ENCODE data around the gene SNX21.
"Not testable (repeated sequence)": the region's sequence is repeated elsewhere in the genome, so short reads cannot be mapped to it uniquely, and the experiment has no call there.

Gene SNX21

DNA sequence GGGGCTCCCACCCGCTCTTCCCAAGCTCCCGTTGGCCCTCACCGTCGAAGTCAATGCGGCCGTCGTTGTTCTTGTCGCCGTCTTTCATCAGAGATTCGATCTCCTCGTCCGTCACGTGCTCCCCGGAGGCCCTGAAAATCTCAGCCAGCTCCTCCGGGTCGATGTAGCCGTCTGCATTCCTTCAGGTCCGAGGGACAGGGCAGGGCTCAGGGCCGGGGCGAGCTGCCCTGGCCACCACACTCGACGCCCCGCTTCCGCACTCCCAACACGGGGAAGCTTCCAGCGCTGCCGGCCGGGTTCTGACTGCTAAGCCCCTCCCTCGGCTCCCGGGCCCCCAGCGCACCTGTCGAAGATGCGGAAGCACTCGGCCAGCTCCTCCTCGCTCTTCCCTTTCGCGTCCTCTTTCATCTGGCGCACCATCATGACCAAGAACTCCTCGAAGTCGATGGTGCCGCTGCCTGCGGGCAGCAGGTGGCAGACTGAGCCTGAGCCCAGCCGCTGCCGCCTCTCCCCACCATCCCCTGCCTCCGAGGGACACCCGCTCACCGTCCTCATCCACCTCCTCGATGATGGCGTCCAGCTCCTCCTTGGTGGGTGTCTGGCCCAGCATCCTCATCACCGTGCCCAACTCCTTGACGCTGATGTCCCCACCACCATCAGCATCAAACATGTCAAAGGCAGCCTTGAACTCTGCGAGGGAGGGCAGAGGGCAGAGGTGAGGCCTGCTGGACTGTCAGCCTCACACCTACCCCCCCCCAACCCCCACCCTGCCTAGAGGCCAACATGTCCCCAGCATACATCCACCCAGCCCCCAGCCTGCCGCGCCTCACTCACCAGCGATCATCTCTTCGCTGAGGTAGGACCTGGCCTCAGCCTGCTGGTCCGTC, 9.4 kb upstream of the SNX21 start:
- peak; percentile 20 for DNase-seq (ENCODE audit: low read depth)

DNA sequence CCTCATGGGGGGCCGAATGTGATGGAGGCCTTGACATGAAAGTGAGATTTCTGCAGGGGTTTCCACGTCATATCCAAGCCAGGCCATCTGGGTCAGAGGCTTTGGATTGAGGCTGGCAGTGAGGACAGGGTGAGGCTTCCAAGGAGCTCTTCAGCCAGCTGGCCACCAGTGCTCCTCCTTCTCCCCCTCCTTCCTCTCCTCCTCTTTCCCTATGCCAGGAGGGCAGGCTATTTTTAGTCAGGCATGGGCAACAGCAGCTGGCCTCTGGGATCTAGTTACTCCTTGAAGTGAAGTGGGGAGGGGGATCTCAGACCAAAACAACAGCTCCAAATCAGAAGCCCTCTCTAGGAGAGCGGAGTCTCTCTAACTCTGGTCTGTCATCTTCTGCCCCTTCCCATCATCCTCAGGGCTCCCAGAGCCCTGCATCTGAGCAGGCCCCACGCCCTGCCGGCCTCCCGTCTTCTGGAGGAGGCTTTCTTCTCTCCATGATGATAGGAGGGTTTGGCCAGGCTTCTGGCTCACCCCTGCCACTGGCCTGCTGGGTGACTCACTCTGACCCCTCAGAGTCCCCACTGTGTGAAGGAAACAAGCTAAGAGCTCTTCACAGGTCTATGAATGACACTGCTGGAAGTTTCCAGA, 7.1 kb upstream of the SNX21 start:
- no peak for DNase-seq (ENCODE audit: low read depth)

DNA sequence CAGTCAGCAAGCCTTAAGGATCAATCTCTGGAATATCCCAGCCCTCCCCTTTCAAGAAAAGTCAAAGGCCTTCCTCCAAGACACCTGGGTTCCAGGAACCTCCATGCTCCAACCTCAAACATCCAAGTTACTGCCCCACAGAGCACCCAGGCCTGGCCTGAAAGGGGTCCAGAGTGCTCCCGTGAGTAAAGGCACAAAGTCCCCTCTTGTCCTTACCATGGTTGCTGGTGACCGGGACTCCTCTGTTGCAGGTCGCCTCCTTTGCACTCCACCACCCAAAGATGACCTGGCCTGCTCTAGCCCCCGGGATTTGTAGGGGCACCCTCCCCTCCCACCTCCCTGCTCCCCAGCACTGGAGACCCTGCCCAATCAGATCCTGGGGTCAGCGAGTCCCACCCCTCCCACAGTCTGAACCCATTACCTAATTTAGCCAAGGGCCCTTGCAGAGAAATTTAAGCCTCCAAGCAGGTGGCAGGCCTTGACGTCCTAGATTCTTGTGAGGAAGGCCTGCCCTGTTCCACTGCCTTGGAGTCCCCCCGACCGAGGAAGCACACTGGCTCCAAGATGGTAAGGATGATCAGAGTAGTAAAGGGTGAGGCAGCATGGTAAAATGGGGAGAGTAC, 6.5 kb upstream of the SNX21 start, which contains the start of gene TNNC2:
Gene TNNC2 (minus strand): TSS at position 283 of the 623 bp plus-strand sequence. CDS start 64 bp downstream, at position 219.
- no peak for DNase-seq (ENCODE audit: low read depth)

DNA sequence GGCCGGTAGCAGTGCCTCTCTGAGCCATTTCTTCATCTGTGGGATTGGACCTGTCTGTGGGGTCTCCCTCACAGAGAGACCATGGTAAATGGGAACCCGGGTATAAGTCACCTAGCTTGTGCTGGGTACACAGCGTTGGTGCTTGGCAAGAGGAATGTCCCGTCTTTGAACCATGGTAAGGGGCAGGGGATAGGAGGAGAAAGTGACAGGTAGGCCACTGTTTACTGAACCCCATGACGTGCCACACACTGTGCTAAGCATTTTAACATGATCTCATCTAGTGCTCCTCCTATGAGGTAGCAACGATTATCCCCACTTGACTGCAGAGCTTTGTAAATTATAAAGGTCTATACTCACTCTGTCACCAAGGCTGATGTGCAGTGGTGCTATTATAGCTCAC, 5.9 kb upstream of the SNX21 start:
- DNase-seq (ENCODE audit: low read depth): no peak

DNA sequence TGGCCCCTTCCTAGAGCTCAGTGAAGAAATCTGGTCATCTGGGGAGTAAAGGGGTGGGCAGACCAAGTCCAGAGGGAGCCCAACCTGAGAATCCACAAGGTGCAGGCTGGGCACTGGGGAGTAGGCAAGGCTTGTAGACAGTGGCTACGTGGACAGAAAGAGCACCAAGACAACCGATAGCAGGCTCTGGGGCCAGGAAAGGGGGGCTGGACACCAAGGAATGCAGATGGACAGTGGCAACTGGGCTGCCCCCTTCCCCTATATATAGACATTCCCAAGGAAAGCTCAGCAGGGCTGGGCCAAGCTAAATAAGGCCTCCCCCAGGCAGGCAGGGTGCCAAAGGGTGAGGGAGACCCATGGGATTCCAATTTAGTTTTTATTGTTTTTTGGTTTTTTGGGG, 5.0 kb upstream of the SNX21 start:
- DNase-seq (ENCODE audit: low read depth): no peak

DNA sequence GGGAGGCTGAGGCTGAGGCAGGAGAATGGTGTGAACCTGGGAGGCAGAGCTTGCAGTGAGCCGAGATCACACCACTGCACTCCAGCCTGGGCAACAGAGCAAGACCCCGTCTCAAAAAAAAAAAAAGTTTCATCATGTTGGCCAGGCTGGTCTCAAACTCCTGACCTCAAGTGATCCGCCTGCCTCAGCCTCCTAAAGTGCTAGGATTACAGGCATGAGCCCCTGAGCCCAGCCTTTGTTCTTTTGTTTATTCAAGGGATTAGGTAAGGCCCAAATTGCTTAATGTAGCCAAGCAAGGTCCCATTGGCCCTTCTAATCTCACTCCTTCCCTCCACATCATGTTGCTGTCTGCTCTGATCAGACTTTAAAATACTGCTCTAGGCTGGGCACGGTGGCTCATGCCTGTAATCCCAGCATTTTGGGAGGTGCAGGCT, 3.9 kb upstream of the SNX21 start:
- not testable (repeated sequence) for DNase-seq (ENCODE audit: low read depth)

DNA sequence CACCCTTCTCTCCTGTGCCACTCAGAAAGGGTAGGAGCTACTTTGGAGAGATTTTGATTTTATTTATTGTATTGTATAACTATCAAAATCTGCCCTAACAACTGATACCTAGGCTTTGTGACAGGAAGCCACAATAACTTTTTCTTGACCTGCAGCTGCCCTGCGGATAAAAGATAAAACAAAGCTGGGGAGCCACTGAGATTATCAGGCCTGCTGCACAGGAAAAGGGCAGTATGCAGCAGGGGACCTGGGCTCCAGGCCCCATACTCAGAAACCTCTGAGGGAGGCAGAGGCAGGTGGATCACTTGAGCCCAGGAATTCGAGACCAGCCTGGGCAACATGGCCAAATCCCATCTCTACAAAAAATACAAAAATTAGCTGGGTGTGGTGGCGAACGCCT, 980 bp upstream of the SNX21 start:
- no peak for DNase-seq (ENCODE audit: low read depth)

DNA sequence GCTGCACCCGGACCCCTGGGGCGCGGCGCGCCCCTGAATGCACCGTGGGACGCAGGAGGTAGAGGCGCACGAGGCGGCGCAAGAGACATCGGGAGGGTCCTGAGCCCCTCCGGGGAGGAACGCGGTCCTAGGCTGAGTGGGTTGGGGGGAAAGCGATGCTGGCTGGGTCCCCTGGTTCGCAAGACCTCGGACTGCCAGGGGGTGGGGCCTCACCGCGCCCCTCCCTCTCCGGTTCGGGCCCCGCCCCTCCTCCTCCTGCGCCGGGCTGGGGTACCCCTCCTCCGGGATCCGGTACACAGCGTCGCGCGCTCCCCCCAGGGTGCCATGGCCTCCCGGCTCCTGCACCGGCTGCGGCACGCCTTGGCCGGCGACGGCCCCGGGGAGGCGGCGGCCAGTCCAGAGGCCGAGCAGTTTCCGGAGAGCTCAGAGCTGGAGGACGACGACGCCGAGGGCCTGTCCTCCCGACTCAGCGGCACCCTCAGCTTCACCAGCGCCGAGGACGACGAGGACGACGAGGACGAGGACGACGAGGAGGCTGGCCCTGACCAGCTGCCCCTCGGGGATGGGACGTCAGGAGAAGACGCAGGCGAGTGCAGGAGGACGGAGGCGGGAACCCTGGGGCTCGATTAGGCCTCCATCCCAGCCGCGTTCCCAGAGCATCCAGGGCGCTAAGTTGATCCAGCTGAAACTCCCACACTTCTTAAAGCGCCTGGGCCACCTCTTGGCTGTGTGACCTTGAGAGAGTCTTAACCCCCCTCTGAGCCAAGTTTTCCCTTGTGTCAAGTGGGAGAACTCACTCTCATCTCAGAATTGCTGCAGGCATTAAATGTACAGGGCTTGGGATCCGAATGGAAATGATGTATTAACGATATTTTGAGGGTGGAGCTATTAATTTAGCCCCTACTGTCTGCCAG, 541 bp downstream of the SNX21 start:
- peak; percentile 19 for DNase-seq (ENCODE audit: low read depth)

DNA sequence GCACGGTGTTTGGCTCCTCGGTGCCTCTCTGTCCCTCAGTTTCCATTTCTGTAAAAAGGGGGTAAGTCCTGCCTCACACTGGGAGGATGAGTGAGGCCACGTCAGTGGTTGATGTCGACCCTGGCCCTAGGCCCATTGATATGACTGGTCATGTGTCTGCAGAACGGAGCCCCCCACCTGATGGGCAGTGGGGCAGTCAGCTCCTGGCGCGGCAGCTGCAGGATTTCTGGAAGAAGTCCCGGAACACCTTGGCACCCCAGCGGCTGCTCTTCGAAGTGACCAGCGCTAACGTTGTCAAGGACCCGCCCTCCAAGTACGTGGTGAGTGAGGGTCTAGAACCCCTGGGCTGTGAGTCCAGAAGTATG, 1.2 kb downstream of the SNX21 start:
- DNase-seq (ENCODE audit: low read depth): no peak

DNA sequence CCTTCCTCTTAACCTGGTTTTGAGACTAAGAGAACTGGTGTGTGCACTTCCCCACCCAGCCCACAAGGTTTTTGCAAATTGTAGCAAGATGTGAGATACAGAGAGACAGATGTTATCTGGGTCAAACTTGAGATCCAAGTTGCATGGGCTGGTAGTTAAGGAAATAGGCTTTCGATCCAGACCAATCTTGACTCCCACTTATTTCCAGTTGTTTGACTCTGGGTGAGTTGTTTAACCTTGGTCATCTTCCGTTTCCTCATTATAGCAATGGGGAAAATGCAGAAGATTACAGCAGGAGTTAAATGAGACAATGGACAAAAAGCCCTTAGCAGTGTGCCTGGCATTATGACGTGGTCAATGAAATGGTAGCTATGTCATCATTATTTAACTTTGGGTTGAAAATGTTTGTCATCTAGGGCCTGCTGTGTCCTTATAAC, 1.7 kb downstream of the SNX21 start:
- DNase-seq (ENCODE audit: low read depth): no peak

DNA sequence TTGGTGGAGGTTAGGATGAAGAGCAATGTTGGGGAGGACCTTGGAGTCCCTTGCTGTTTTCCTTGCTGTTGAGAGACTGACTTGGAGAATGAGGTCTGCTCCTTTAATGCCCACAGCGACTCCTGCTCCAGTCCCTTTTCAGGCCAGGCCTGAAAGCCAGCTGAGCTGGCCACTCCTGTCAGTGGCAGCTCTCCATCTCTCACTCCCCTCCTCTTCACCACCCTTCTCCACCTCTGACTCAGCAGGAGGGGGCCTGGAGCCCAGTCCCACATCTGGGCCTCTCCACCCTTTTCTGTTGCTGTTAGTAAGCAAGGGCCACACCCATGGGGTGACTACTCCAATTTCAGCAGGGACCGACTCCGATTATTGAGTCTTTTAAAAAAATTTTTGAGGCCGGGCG, 2.2 kb downstream of the SNX21 start:
- no peak for DNase-seq (ENCODE audit: low read depth)

DNA sequence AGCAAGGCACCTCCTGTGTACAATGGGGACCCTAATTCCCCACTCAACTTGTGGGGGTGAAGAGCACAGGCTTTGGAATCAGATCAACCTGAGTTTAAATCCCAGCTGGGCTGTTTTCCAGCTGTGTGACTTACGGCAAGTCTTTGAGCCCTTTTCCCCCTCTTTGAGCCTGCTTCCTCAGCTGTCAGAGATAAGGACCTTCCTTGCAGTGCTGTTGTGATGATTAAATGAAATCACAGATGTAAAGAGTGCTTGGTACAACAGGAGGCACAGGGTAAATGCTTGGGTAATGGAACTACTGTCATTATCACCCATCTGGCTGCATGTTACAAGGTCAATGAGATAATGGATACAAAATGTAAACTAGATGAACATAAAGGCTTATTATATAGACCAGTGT, 3.2 kb downstream of the SNX21 start:
- DNase-seq (ENCODE audit: low read depth): no peak

DNA sequence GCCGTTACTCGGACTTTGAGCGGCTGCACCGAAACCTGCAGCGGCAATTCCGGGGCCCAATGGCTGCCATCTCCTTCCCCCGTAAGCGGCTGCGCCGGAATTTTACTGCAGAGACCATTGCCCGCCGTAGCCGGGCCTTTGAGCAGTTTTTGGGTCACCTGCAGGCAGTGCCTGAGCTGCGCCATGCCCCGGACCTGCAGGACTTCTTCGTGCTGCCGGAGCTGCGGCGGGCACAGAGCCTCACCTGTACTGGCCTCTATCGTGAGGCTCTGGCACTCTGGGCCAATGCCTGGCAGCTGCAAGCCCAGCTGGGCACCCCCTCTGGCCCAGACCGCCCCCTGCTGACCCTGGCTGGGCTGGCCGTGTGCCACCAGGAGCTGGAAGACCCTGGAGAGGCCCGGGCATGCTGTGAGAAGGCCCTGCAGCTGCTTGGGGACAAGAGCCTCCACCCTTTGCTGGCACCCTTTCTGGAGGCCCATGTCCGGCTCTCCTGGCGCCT, 7.2 kb downstream of the SNX21 start:
- DNase-seq (ENCODE audit: low read depth): no peak

DNA sequence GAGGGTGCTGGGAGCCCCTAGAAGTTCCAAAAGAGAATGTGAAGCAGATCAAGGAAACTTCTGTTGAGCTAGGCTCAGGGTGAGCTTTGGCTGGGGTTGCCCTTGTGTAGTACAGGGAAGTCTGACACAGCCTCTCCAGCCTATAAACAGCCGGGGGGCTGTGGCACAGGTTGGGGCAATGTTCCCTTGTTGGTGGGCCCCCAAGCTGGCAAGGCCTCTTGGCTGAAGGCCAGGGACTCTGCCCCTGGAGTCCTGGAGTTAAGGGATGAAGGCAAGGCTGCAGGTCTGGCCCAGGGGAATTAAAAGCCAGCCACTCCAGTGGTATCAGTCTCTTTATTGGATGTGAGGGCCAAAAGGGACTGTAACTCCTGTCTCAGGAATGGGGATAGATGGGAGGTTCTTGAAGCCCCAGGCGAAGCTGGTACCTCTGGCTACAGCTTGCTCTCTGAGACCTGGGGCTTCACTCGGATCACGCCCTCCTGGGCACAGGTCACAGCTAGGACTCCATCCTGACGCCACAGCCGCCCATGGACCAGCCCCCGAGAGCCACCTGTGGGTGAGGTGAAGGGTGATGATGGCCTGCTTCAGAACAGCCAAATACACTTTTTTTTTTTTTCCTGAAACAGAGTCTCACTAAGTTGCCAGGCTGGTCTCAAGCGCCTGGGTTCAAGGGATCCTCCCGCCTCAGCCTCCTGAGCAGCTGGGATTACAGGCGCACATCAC, 8.0 kb downstream of the SNX21 start:
- DNase-seq (ENCODE audit: low read depth): no peak

DNA sequence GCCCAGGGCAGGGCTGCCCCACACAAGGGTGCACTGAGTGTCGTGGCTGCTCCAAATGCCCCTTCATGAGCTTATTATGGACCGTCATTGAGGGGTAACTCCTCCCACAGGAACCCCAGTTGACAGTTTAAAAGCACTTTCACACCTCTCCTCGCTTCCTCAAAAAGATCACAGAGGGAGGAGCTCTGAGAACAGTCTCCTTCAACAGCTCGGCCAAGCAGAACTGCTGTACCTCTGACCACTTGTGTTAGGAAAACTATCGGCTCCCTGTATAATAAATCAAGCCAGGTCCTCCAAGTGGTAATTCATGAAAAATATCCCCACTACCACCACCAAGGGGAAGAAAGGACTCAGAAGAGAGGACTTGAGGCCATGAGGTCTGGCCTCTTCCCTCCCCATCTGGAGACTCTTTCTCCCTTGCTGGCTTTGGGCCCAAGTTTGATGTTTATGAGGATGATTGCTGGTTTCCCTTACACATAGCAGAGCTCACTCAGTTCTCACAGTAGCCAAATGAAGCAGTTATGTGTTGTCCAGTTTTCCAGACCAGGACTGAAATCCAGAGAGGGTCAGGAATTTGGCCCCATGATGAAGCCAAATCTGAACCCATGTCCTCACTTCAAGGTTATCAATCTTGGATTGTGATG, 8.7 kb downstream of the SNX21 start:
- DNase-seq (ENCODE audit: low read depth): no peak

DNA sequence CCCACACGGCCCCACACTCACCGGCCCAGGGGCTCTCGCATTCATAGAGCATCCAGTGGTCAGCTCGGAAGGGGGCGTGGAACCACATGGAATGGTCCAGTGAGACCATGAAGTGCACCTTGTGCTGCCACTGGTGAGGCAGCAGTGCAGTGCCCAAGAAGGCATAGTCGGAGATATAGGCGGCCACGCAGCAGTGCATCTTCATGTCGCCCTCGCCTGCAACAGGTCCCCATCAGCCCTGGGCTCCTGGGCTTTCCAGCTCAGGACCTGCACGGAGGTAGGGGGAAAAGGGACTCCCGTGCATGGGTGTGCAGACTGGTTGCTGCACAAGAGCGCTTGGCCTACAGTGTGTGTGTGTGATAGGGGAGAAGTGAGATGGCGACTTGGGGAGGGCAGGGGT, 9.9 kb downstream of the SNX21 start:
- DNase-seq (ENCODE audit: low read depth): no peak

DNA sequence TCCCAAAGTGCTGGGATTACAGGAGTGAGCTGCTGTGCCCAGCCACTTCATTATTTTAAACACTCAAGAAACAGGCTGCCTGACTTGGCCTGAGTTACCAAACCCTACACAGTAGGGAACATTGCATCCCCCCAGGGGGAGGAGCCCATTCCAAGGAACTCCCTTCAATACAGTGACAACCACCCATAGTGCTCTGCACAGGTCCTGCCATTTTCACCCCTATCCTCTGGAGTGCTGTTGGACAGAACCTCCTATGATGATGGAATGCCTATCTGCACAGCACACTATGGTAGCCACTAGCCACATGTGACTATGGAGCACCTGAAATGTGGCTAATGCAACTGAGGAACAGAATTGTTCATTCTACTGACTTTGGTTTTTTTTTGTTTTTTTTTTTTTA, 11.9 kb downstream of the SNX21 start:
- no peak for DNase-seq (ENCODE audit: low read depth)

DNA sequence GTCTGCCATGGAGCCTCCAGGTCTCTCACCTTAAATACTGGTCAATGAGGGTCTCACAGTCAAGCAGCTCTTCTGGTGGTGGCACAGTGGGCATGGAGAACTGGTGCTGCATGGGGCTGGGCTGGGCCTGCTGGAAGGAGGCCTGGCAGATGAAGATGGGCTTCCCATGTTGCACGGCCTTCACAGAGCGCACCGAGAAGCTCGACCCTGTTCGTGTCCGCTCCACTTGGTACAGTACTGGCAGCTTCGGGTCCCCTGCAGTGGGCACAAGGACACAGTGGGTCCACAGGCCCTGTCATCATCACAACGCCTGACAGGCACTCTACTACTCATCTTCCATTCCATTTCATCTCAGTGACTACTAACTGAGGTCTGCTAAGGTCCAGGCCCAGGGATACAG, 14.8 kb downstream of the SNX21 start:
- DNase-seq (ENCODE audit: low read depth): no peak

DNA sequence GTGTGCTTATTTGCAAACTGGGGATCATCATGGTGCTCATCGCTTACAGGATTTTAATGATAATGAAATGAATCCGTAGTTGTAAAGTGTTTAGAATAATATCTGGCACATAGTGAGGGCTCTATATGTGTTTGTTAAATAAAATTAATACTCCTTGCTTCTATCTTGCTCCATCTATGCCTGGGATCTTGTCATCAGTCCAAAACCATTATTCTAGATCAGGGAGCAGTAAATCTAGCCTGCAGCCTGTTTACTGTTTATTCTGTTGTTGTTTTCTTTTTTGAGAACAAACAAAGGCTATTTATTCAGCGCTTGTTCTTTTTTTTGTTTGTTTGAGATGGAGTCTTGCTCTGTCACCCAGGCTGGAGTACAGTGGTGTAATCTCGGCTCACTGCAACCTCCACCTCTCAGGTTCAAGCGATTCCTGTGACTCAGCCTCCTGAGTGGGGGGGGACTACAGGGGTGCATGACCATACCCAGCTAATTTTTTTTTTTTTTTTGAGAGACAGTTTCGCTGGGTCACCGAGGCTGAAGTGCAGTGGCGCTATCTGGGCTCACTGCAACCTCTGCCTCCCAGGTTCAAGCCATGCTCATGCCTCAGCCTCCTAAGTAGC, 15.5 kb downstream of the SNX21 start:
- DNase-seq (ENCODE audit: low read depth): no peak

DNA sequence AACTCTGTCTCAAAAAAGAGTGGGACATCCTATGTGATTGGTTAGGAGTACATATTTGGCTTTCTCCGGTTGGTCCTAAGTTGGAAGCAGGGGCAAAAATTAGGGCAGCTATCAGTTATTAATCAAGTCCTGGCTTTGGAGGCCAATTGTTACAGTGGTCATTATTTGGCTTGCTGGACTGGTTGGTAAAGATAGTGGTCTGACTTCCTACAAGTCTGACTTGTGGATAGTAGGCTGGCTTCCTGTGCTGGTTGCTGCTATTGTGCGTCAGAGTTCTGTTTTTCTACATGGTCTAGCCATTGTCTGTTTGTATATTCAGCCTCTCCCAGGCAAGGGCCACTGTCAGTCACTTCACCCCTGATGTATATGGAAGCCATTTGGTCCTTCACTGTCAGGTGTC, 16.6 kb downstream of the SNX21 start:
- no peak for DNase-seq (ENCODE audit: low read depth)

Data from T-helper 22 cell (primary cell).